ENCODE results near the gene PCBP3. TPM values are rescaled to one million over a fixed set of nuclear protein-coding genes. Genes with fewer than 3 reads are reported as not detected.

The PCBP3 gene
- total RNA-seq, 4 donors from 2014 or later: 0.13 to 0.26 TPM; not detected in 2

DNA sequence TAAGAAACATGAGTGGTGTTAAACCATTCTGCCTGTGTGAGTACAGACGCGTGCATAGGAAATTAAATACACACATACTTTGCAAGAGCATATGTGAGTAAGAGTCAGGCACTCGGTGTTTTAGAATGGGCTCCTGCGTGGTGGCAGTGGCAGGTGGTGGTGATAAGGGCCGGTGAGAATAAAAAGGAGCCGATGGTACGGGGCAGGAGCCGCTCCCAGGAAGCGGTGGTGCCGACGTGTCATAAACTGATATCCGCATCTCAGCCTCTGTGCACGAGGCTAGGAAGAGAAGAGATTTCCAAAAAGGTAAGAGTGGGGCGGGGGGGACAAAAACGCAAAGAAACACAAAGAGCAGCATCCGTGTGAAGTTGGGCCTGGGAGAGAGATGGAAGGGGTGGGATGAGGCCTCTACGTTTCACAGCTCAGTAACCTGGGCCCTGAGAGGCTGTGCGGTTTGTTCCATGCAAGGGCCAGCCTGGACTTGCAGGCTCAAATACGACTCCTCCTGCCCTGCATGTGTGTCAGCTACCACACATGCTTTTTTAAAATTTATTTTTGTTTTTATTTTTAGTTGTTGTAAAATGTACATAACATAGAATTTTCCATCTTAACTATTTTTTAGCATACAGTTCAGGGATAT lies 210.3 kb downstream of the PCBP3 start:
- Histone ChIP-seq H3K9me3 (no peaks in the 10 kb centered on the region), H3K27ac (no peak overlapping the region), H3K36me3 (no peaks in the 10 kb centered on the region), H3K27me3 (peaks cover 0 to 10% (median 5%) of the 10 kb centered on the region in 3 donors), H3K4me1 (no peaks in the 10 kb centered on the region), H3K4me3 (no peak overlapping the region)
- TF ChIP-seq, protein P1, sequence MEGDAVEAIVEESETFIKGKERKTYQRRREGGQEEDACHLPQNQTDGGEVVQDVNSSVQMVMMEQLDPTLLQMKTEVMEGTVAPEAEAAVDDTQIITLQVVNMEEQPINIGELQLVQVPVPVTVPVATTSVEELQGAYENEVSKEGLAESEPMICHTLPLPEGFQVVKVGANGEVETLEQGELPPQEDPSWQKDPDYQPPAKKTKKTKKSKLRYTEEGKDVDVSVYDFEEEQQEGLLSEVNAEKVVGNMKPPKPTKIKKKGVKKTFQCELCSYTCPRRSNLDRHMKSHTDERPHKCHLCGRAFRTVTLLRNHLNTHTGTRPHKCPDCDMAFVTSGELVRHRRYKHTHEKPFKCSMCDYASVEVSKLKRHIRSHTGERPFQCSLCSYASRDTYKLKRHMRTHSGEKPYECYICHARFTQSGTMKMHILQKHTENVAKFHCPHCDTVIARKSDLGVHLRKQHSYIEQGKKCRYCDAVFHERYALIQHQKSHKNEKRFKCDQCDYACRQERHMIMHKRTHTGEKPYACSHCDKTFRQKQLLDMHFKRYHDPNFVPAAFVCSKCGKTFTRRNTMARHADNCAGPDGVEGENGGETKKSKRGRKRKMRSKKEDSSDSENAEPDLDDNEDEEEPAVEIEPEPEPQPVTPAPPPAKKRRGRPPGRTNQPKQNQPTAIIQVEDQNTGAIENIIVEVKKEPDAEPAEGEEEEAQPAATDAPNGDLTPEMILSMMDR (IDR thresholded peaks at IDR 0.05 in 4 of 5, conservative IDR thresholded peaks at IDR 0.05 in 1 of 5): no peak
- no peak for TF ChIP-seq POLR2A (IDR thresholded peaks at IDR 0.05)
- intact Hi-C loops (cut with DNase I; ENCODE audit: low total_unique reads) (no loop called here), in situ Hi-C loops (cut with MboI; ENCODE audit: low sequenced_read_pairs in 4 of 4) (no loop called here)
- DNase-seq (no peak), ATAC-seq (no peak)

- H3K27me3 ChIP-seq: peaks cover 0 to 8% (median under 1%) of the 10 kb centered on the region in 3 donors
- H3K4me3 ChIP-seq: no peak overlapping the region
- ATAC-seq (no peak), DNase-seq (no peak)
- no peaks in the 10 kb centered on the region for H3K36me3 ChIP-seq
- no peaks in the 10 kb centered on the region for H3K4me1 ChIP-seq
- in situ Hi-C loops (cut with MboI; ENCODE audit: low sequenced_read_pairs in 4 of 4) (no loop called here), intact Hi-C loops (cut with DNase I; ENCODE audit: low total_unique reads) (no loop called here)
- no peaks in the 10 kb centered on the region for H3K9me3 ChIP-seq
- no peak overlapping the region for H3K27ac ChIP-seq
- TF ChIP-seq POLR2A (IDR thresholded peaks at IDR 0.05): no peak
- TF ChIP-seq, protein P1 (IDR thresholded peaks at IDR 0.05 in 4 of 5, conservative IDR thresholded peaks at IDR 0.05 in 1 of 5): no peak
Observed at GRCh38 chr21:45854690-45855247, 211.2 kb downstream of the PCBP3 start.

- no peaks in the 10 kb centered on the region for H3K9me3 ChIP-seq
- ATAC-seq (no peak), DNase-seq (no peak)
- H3K27me3 ChIP-seq: peaks cover 0 to 7% (median 0%) of the 10 kb centered on the region in 3 donors
- no peak overlapping the region for H3K27ac ChIP-seq
- intact Hi-C loops (cut with DNase I; ENCODE audit: low total_unique reads) (no loop called here), in situ Hi-C loops (cut with MboI; ENCODE audit: low sequenced_read_pairs in 4 of 4) (no loop called here)
- no peak for TF ChIP-seq POLR2A (IDR thresholded peaks at IDR 0.05)
- TF ChIP-seq, protein P1 (IDR thresholded peaks at IDR 0.05 in 4 of 5, conservative IDR thresholded peaks at IDR 0.05 in 1 of 5): no peak
- no peaks in the 10 kb centered on the region for H3K4me1 ChIP-seq
- no peak overlapping the region for H3K4me3 ChIP-seq
- no peaks in the 10 kb centered on the region for H3K36me3 ChIP-seq
Observed at GRCh38 chr21:45855248-45855811, 211.8 kb downstream of the PCBP3 start.

DNA sequence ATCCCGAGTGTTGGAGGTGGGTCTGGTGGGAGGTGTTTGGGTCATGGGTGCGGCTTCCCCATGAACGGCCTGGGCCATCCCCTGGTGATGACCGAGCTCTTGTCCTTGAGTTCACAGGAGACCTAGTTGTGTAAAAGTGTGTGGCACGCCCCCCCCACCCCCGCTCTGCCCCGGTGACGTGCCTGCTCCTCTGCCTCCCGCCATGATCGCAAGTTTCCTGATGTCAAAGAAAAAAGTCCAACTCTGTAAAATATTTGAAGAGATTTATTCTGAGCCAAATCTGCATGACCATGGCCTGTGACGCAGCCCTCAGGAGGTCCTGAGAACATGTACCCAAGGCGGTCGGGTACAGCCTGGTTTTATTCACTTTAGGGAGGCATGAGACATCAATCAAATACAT lies 212.9 kb downstream of the PCBP3 start:
- Histone ChIP-seq H3K9me3 (no peaks in the 10 kb centered on the region), H3K4me3 (no peak overlapping the region), H3K36me3 (no peaks in the 10 kb centered on the region), H3K27ac (no peak overlapping the region), H3K4me1 (no peaks in the 10 kb centered on the region), H3K27me3 (peaks cover 0 to 7% (median 0%) of the 10 kb centered on the region in 3 donors)
- in situ Hi-C loops (cut with MboI; ENCODE audit: low sequenced_read_pairs in 4 of 4) (no loop called here), intact Hi-C loops (cut with DNase I; ENCODE audit: low total_unique reads) (no loop called here)
- TF ChIP-seq, protein P1 (IDR thresholded peaks at IDR 0.05 in 4 of 5, conservative IDR thresholded peaks at IDR 0.05 in 1 of 5): no peak
- no peak for TF ChIP-seq POLR2A (IDR thresholded peaks at IDR 0.05)
- DNase-seq: no peak
- no peak for ATAC-seq

Data from gastrocnemius medialis (tissue), 4 donors.